Measurements from ENCODE around the gene PI4KA. TPM values are rescaled to one million over a fixed set of nuclear protein-coding genes. Genes with fewer than 3 reads are reported as not detected.
A peak's percentile ranks its signal among the peaks of the same experiment; 100 is the strongest.

PI4KA gene
- total RNA-seq, 4 donors from 2014 or later: 62.1 to 97.2 (median 86.9) TPM

GRCh38 chr22:20729194-20729593 lies 129.4 kb downstream of the PI4KA start:
- DNase-seq (ENCODE audit: low spot score) (no peak), ATAC-seq (ENCODE audit: low FRiP score) (peak; percentile 9)
- TF ChIP-seq, protein P1, sequence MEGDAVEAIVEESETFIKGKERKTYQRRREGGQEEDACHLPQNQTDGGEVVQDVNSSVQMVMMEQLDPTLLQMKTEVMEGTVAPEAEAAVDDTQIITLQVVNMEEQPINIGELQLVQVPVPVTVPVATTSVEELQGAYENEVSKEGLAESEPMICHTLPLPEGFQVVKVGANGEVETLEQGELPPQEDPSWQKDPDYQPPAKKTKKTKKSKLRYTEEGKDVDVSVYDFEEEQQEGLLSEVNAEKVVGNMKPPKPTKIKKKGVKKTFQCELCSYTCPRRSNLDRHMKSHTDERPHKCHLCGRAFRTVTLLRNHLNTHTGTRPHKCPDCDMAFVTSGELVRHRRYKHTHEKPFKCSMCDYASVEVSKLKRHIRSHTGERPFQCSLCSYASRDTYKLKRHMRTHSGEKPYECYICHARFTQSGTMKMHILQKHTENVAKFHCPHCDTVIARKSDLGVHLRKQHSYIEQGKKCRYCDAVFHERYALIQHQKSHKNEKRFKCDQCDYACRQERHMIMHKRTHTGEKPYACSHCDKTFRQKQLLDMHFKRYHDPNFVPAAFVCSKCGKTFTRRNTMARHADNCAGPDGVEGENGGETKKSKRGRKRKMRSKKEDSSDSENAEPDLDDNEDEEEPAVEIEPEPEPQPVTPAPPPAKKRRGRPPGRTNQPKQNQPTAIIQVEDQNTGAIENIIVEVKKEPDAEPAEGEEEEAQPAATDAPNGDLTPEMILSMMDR (IDR thresholded peaks at IDR 0.05): no peak

DNA sequence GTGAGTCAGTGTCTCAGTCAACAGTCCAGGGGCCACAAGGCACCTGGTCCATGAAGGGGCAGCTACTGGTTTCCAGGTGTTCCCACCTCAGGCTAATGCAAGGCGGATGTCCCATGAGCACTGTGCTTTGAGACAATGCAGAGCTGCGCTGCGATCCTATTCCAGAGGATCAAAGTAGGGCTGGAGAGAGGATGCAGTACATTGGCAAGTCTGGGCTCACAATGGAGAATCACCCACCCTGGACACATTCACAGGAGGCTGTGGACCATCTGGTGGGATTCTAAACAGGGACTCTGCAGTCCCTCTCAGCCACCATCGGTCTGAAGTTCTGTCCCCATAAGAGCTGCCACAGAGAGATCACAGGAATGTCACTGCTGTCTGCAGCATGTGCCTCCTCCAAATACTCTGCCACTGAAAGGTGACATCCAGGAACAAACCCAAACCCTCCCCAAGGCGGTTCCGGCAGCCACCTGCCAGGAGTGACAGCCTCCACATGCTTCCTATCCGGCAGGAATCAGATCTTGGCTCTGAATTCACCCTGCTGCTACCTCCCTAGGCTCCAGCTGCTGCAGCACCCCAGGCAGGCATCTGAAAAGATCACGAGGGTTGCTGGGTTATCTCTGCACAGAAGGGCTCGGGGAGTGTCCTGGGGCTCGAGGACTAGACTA lies 130.0 kb downstream of the PI4KA start:
- no peak for ATAC-seq (ENCODE audit: low FRiP score)
- DNase-seq (ENCODE audit: low spot score): no peak
- TF ChIP-seq, protein P1 (IDR thresholded peaks at IDR 0.05): no peak

DNA sequence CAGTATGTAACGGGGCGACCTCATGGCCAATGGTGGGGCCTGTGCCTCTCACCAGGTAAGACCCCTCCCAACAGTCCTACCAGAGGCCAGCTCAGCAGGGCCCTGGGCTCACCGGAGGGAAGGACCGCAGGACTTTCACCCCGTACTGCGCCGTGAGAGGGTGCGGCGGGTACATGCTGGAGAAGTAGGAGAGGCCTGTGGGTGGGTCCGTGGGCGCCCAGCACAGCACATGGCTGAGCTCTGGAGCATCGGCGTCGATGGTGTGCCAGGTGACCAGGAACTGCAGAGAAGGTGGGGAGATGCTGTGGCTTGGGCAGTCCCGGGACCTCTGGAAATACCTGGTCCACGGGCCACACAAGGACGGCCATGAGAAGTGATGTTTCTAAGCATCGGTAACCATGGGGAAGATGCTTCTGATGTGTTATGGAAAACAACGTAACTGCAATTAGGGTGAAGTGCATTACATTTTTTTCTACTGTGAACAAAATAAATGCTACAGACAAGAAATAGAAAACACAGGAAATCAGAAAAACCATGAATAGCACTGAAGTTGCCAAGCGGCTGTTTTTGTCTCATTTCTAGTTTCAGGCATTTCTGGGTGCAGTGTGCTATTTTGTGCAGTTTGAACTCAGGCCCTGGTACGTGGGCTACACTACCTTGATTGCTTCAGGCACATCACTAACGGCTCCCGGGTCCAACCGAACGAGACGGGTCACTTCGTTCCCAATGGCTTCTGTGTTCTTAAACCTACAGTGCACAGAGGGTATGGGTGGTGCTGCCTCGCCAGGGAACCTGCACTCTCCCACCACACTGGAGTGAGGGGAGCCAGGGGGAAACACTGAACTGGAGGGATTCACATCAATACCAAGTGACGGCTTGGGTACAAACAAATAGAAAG lies 131.2 kb downstream of the PI4KA start:
- TF ChIP-seq, protein P1 (IDR thresholded peaks at IDR 0.05): no peak
- ATAC-seq (ENCODE audit: low FRiP score) (no peak), DNase-seq (ENCODE audit: low spot score) (no peak)

- TF ChIP-seq, protein P1 (IDR thresholded peaks at IDR 0.05): no peak
- DNase-seq (ENCODE audit: low spot score): no peak
- ATAC-seq (ENCODE audit: low FRiP score): no peak
Measured at GRCh38 chr22:20725987-20726558, 132.5 kb downstream of the PI4KA start.

DNA sequence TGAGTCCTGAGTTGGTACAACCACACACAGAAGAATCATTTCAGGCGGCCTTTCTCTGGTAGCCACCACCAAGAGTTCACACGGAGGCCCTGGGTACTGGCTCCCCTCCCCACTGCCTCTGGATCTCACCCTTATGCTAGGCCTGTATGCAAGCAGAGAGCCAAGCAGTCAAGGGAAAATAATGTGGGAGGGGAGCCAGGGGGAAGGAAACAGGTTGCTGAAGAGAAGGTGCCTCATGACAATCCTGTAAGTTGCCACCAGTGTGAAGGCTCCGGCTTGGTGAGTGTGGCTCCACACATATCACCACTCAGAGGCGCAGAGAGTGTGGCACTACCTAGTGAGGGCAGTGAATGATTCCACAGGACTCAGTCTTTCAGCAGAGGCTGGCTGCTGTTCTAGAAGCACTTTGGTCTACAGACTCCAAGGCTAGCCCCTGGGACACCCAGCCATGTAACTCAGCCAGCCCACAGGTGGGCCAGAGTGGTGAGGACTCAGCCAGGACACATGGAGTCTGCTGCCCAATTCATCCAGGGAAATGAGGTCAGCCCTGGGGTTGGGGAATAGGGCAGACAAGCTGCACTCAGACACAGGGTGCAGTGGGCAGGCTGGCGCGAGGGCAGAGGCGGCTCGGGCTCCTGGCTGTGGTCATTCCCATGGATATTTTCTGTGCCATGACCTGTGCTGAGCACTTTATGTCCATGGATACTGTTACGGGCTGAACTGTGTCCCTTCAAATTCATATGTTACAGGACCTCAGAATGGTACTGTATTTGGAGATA lies 133.7 kb downstream of the PI4KA start:
- no peak for DNase-seq (ENCODE audit: low spot score)
- TF ChIP-seq, protein P1 (IDR thresholded peaks at IDR 0.05): no peak
- ATAC-seq (ENCODE audit: low FRiP score): no peak

DNA sequence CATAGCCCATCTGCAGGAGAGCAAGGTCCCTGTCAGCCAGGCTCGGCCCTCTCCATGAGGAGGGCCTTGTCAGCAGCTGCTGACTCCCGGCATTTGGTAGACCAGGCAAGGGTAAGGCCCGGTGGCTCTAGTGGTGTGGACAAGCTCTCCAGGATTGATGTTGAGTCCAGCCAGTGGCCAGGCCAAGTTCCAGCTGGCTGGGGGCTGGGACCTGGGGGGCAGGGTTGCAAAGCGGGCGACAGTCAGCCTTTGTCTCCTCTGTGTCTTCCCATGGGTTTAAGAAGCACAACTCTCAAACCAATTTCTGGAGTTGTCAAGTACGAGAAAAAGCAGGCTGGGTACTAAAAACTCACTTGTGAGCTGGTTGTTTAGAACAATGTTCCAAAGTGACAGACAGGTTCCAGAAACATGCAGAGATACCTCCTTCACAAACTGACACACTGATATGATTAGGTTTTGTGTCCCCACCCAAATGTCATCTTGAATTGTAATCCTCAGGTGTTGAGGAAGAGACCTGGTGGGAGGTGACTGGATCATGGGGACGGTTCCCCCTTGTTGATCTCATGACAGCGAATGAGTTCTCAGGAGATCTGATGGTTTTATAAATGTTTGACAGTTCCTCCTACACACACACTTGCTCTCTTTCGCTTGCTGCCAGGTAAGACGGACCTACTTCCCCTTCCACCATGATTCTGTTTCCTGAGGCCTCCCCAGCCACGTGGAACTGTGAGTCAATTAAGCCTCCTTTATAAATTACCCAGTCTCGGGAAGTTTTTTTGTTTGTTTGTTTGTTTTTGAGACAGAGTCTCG lies 137.0 kb downstream of the PI4KA start:
- DNase-seq (ENCODE audit: low spot score) (no peak), ATAC-seq (ENCODE audit: low FRiP score) (no peak)
- TF ChIP-seq, protein P1 (IDR thresholded peaks at IDR 0.05): no peak

Data from omental fat pad (tissue), 4 donors.